Gastroesophageal sphincter (tissue), 3 donors: ENCODE measurements around the gene SPRY2.

Experiments
- POLR2A ChIP-seq, 2 donors: fragments of 450-650 bp; IDR thresholded peaks; one replicate each; pipeline ENCODE4 v1.6.1; 2017; ENCODE audit warnings: antibody characterized with exemption in 2 of 2, mild to moderate bottlenecking in 2 of 2, moderate library complexity in 1 of 2
- POLR2AphosphoS5 ChIP-seq: sonication (generic); formaldehyde crosslinking; IDR thresholded peaks from one replicate; pipeline ENCODE4 v1.6.1; 2017; ENCODE audit warnings: antibody characterized with exemption
- TF ChIP-seq, protein P1 (sequence below), 4 experiments: fragments of 200-600 bp in 2 of 4; fragments of 450-650 bp in 2 of 4; sonication (generic) in 1 of 4; IDR thresholded peaks; one replicate each; pipeline ENCODE4 v1.5.1; 2017 to 2019; ENCODE audit warnings: antibody characterized with exemption in 4 of 4, mild to moderate bottlenecking in 2 of 4, moderate library complexity in 2 of 4

DNA sequence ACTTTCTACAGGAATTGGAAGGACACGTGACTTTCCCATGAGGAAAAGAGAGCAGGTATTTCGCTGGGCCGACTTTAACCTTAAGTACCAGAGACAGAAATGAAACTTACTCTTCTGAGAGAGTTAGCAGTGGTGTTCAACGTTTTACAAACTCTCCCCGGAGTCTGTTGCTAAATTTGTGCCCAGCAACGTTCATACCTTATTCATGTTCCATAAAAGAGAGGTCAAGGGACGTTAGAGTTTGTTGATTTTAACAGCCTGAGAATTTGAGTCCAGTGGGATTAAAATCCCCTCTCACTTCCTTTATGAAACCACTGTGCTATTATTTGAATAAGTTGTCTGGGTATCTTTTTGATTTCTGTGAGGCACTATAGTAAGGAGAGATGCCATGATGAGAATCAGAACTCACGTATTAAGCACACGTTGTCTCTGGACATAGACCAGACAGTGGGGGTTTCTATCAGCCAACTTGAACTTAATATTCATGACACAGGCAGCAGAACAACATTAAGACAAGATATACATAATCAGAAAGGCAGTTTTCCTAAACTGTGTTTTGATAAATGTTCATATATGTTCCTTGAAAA, 33.4 kb downstream of the SPRY2 start:
- no peak for TF ChIP-seq POLR2AphosphoS5
- TF ChIP-seq, protein P1, sequence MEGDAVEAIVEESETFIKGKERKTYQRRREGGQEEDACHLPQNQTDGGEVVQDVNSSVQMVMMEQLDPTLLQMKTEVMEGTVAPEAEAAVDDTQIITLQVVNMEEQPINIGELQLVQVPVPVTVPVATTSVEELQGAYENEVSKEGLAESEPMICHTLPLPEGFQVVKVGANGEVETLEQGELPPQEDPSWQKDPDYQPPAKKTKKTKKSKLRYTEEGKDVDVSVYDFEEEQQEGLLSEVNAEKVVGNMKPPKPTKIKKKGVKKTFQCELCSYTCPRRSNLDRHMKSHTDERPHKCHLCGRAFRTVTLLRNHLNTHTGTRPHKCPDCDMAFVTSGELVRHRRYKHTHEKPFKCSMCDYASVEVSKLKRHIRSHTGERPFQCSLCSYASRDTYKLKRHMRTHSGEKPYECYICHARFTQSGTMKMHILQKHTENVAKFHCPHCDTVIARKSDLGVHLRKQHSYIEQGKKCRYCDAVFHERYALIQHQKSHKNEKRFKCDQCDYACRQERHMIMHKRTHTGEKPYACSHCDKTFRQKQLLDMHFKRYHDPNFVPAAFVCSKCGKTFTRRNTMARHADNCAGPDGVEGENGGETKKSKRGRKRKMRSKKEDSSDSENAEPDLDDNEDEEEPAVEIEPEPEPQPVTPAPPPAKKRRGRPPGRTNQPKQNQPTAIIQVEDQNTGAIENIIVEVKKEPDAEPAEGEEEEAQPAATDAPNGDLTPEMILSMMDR (IDR thresholded peaks at IDR 0.05): no peak
- TF ChIP-seq POLR2A (IDR thresholded peaks at IDR 0.05): no peak
